Muscle layer of duodenum (tissue), 2 donors: Measurements from ENCODE around the gene PSD.

Source experiments
- H3K27ac ChIP-seq: one replicate; pipeline ENCODE4 v1.7.0; 2013; ENCODE audit warnings: mild to moderate bottlenecking, low read length
- H3K27me3 ChIP-seq: one replicate; pipeline ENCODE4 v1.7.0; 2013; ENCODE audit warnings: low read depth, mild to moderate bottlenecking, control low read depth, low read length
- H3K36me3 ChIP-seq, 2 donors: one replicate each; pipeline ENCODE4 v1.7.0; 2013; ENCODE audit warnings: low read length in 2 of 2, control low read depth in 1 of 2, mild to moderate bottlenecking in 1 of 2; ENCODE audit not compliant: insufficient read depth in 2 of 2, control insufficient read depth in 1 of 2
- H3K4me1 ChIP-seq, 2 donors: one replicate each; pipeline ENCODE4 v1.7.0; 2013; ENCODE audit warnings: low read length in 2 of 2, mild to moderate bottlenecking in 2 of 2, control low read depth in 1 of 2, moderate library complexity in 1 of 2; ENCODE audit not compliant: insufficient read depth in 2 of 2, control insufficient read depth in 1 of 2
- H3K4me3 ChIP-seq, 2 donors: one replicate each; pipeline ENCODE4 v1.7.0; 2013; ENCODE audit warnings: low read length in 2 of 2, low read depth in 1 of 2, mild to moderate bottlenecking in 1 of 2
- H3K9me3 ChIP-seq, 2 donors: one replicate each; pipeline ENCODE4 v1.7.0; 2013; ENCODE audit warnings: low read length in 2 of 2, control low read depth in 1 of 2, mild to moderate bottlenecking in 1 of 2; ENCODE audit not compliant: control insufficient read depth in 1 of 2
- donor health status: healthy.

PSD gene

DNA sequence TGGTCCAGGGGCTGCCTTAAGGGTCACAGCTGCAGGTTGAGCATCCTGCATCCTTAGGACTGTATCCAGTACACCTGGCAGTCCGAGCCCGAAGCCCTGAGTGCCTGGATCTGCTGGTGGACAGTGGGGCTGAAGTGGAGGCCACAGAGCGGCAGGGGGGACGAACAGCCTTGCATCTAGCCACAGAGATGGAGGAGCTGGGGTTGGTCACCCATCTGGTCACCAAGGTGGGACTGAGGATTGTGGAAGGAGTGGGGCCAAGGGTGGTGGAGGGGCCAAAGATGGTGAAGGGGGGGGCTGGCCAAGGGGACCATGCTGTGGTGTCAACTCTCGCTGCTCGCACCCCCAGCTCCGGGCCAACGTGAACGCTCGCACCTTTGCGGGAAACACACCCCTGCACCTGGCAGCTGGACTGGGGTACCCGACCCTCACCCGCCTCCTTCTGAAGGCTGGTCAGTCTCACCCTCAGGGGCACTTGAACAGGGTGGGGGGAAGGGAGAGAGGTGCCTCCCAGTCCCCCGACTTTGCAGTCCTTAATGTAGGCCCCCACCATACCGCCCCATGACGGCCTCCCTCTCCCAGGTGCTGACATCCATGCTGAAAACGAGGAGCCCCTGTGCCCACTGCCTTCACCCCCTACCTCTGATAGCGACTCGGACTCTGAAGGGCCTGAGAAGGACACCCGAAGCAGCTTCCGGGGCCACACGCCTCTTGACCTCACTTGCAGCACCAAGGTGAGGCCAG is 17.8 kb downstream of the PSD start:
- no peak overlapping the region for H3K4me3 ChIP-seq
- H3K9me3 ChIP-seq, result no peaks in the 10 kb centered on the region
- peaks cover 27 to 42% of the 10 kb centered on the region in 2 donors for H3K36me3 ChIP-seq
- H3K27ac ChIP-seq, result no peak overlapping the region
- no peaks in the 10 kb centered on the region for H3K27me3 ChIP-seq
- H3K4me1 ChIP-seq, result peaks cover 10 to 83% of the 10 kb centered on the region in 2 donors

GRCh38 chr10:102400076-102400475 is 18.5 kb downstream of the PSD start:
- H3K4me3 ChIP-seq, result peak overlapping the region in 1 of 2 donors; percentile 68
- no peaks in the 10 kb centered on the region for H3K27me3 ChIP-seq
- peaks cover 10 to 76% of the 10 kb centered on the region in 2 donors for H3K4me1 ChIP-seq
- no peak overlapping the region for H3K27ac ChIP-seq
- H3K36me3 ChIP-seq, result peaks cover 27 to 42% of the 10 kb centered on the region in 2 donors
- no peaks in the 10 kb centered on the region for H3K9me3 ChIP-seq

GRCh38 chr10:102399217-102400021 is 19.2 kb downstream of the PSD start:
- peaks cover 10 to 70% of the 10 kb centered on the region in 2 donors for H3K4me1 ChIP-seq
- no peaks in the 10 kb centered on the region for H3K27me3 ChIP-seq
- H3K27ac ChIP-seq, result no peak overlapping the region
- peaks cover 27 to 42% of the 10 kb centered on the region in 2 donors for H3K36me3 ChIP-seq
- peak overlapping the region; percentile 26 to 68 for H3K4me3 ChIP-seq
- H3K9me3 ChIP-seq, result no peaks in the 10 kb centered on the region

- no peaks in the 10 kb centered on the region for H3K27me3 ChIP-seq
- peaks cover 10 to 64% of the 10 kb centered on the region in 2 donors for H3K4me1 ChIP-seq
- H3K4me3 ChIP-seq, result no peak overlapping the region
- no peak overlapping the region for H3K27ac ChIP-seq
- peaks cover 27 to 42% of the 10 kb centered on the region in 2 donors for H3K36me3 ChIP-seq
- no peaks in the 10 kb centered on the region for H3K9me3 ChIP-seq
Observed at GRCh38 chr10:102398172-102399020, 20.2 kb downstream of the PSD start.

- Histone ChIP-seq H3K9me3 (no peaks in the 10 kb centered on the region), H3K27ac (no peak overlapping the region), H3K27me3 (no peaks in the 10 kb centered on the region), H3K4me1 (peaks cover 10 to 60% of the 10 kb centered on the region in 2 donors), H3K36me3 (peaks cover 27 to 36% of the 10 kb centered on the region in 2 donors), H3K4me3 (peak overlapping the region; percentile 59 to 77)
Observed at GRCh38 chr10:102397222-102398171, 21.1 kb downstream of the PSD start.

DNA sequence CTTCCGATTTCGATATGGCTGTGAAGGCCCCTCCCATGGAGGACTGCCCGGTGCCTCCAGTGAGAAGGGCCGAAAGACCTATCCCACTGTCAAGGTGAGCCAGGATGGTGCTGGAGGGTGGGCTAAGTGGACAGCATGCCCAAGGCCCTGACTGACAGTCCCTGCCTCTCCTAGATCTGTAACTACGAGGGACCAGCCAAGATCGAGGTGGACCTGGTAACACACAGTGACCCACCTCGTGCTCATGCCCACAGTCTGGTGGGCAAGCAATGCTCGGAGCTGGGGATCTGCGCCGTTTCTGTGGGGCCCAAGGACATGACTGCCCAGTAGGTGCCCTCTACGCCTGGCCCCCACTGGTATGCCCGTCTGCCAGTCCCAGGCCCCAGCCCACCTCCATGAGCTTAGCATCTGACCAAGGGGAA is 21.8 kb downstream of the PSD start:
- H3K27ac ChIP-seq, result peak overlapping the region; percentile 72
- peak overlapping the region; percentile 59 to 77 for H3K4me3 ChIP-seq
- H3K27me3 ChIP-seq, result no peaks in the 10 kb centered on the region
- H3K4me1 ChIP-seq, result peaks cover 10 to 52% of the 10 kb centered on the region in 2 donors
- peaks cover 23 to 29% of the 10 kb centered on the region in 2 donors for H3K36me3 ChIP-seq
- no peaks in the 10 kb centered on the region for H3K9me3 ChIP-seq

- Histone ChIP-seq H3K27me3 (no peaks in the 10 kb centered on the region), H3K9me3 (no peaks in the 10 kb centered on the region), H3K4me1 (peaks cover 10 to 52% of the 10 kb centered on the region in 2 donors), H3K27ac (peak overlapping the region; percentile 72), H3K4me3 (peak overlapping the region; percentile 59 to 77), H3K36me3 (peaks cover 18 to 24% of the 10 kb centered on the region in 2 donors)
Observed at GRCh38 chr10:102396317-102396650, 22.3 kb downstream of the PSD start.

- no peaks in the 10 kb centered on the region for H3K27me3 ChIP-seq
- peaks cover 14 to 20% of the 10 kb centered on the region in 2 donors for H3K36me3 ChIP-seq
- peak within 1 kb of the TSS; percentile 77 to 84 for H3K4me3 ChIP-seq
- H3K27ac ChIP-seq, result peak within 1 kb of the TSS; percentile 90
- H3K4me1 ChIP-seq, result peaks cover 10 to 51% of the 10 kb centered on the region in 2 donors
- no peaks in the 10 kb centered on the region for H3K9me3 ChIP-seq
Observed at GRCh38 chr10:102395400-102396316, 22.9 kb downstream of the PSD start, which contains the start of gene NFKB2. Gene NFKB2, plus strand, starts transcription at chr10:102395705. Its CDS starts 255 bp downstream, at chr10:102395960.

- Histone ChIP-seq H3K36me3 (peaks cover 13 to 14% of the 10 kb centered on the region in 2 donors), H3K9me3 (no peaks in the 10 kb centered on the region), H3K4me3 (peak overlapping the region; percentile 77 to 84), H3K27ac (peak overlapping the region; percentile 90), H3K4me1 (peaks cover 10 to 43% of the 10 kb centered on the region in 2 donors), H3K27me3 (no peaks in the 10 kb centered on the region)
Observed at GRCh38 chr10:102394801-102395399, 23.7 kb downstream of the PSD start.
